Osteoblast (primary cell): ENCODE results near the gene FRMD8. TPM values are rescaled to one million over a fixed set of nuclear protein-coding genes. Genes with fewer than 3 reads are reported as not detected.

Experiments
- DNase-seq: peaks from one replicate; pipeline ENCODE4 v3.0.0; 2011; ENCODE audit warnings: low spot score, mixed read lengths; ENCODE audit not compliant: insufficient read length; ENCODE audit errors: missing footprints
- H2AFZ ChIP-seq: 2 replicates; pipeline ENCODE4 v1.6.0; 2011; ENCODE audit warnings: mild to moderate bottlenecking, low read length
- H3K27ac ChIP-seq: 2 replicates; pipeline ENCODE4 v1.5.1; 2011; ENCODE audit warnings: mild to moderate bottlenecking, low read depth, low read length, moderate library complexity
- H3K27me3 ChIP-seq: 2 replicates; pipeline ENCODE4 v1.6.0; 2012; ENCODE audit warnings: mild to moderate bottlenecking, control low read depth, inconsistent platforms, low read length, moderate library complexity; ENCODE audit not compliant: insufficient read depth
- H3K36me3 ChIP-seq: 2 replicates; pipeline ENCODE4 v1.5.1; 2011; ENCODE audit warnings: mild to moderate bottlenecking, low read length, control low read depth, moderate library complexity; ENCODE audit not compliant: insufficient read depth
- H3K4me1 ChIP-seq: 2 replicates; pipeline ENCODE4 v1.5.1; 2011; ENCODE audit warnings: mild to moderate bottlenecking, low read length, control low read depth, moderate library complexity; ENCODE audit not compliant: insufficient read depth
- H3K4me2 ChIP-seq: 2 replicates; pipeline ENCODE4 v1.6.0; 2011; ENCODE audit warnings: mild to moderate bottlenecking, low read length; ENCODE audit not compliant: insufficient read depth
- H3K4me3 ChIP-seq: fragments of 200-600 bp; sonication (generic); 3 replicates; pipeline ENCODE4 v1.5.1; 2012; ENCODE audit warnings: mild to moderate bottlenecking, low read length, inconsistent platforms; ENCODE audit not compliant: insufficient read depth
- H3K79me2 ChIP-seq: 2 replicates; pipeline ENCODE4 v1.6.0; 2012; ENCODE audit warnings: mild to moderate bottlenecking, low read length, control low read depth, inconsistent platforms; ENCODE audit not compliant: insufficient read depth
- H3K9me3 ChIP-seq: 2 replicates; pipeline ENCODE4 v1.5.1; 2011; ENCODE audit warnings: low read depth, low read length, control low read depth
- H4K20me1 ChIP-seq: 2 replicates; pipeline ENCODE4 v1.6.0; 2012; ENCODE audit warnings: mild to moderate bottlenecking, low read length, control low read depth; ENCODE audit not compliant: insufficient read depth
- total RNA-seq: library from RNA; depleted of rRNA; stranded (reverse); fragments of >200 nt; gene quantifications from 2 replicates; pipeline ENCODE4 v1.2.3, GENCODE V29; 2012
- TF ChIP-seq, protein P1 (sequence below): IDR thresholded peaks from 2 replicates; pipeline ENCODE4 v1.5.1; 2011; ENCODE audit warnings: mild to moderate bottlenecking, low read depth, low read length, moderate library complexity; ENCODE audit errors: extremely low read depth

The FRMD8 gene
- total RNA-seq, 1 donor: 78.2 TPM

DNA sequence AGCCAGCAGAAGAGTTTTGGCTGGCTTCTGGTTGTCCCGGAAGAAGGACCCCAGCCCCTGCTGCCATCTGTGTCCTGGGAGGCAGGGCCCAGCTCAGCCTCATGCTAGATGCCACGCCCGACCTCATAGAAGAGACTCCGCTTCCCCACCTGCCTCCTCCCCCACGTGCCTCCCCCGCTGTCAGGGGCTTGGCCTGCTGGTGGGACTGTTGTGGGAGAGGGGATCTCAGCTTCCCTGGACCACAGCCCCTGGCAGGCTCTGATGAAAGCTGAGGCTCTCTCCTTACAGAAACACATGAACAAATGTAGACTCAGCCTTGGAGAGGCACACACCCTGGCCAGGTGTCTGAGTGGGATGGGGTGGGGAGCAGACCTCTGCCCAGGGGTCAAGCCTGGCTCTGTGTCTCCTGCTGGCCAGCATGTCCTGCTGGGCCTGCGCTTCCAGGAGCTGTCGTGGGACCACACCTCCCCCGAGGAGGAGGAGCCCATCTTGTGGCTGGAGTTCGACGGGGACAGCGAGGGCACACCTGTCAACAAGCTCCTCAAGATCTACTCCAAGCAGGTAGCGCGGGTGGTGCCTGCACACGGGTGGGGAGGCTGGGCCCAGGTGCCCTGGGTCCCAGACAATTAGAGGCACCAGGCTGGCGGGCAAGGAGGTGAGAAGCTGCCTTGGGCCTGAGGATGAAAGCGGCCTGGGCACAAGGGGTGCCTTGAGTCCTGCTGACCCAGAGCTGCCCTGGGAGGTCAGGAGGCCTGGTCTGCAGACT, 14.1 kb downstream of the FRMD8 start:
- Histone ChIP-seq H3K79me2 (peaks cover 7% of the 10 kb centered on the region), H3K9me3 (no peaks in the 10 kb centered on the region), H3K4me3 (no peak overlapping the region), H3K36me3 (peaks cover 65% of the 10 kb centered on the region), H2AFZ (no peak overlapping the region), H3K27me3 (no peaks in the 10 kb centered on the region), H4K20me1 (peaks cover 3% of the 10 kb centered on the region), H3K4me1 (no peaks in the 10 kb centered on the region), H3K27ac (no peak overlapping the region), H3K4me2 (no peak overlapping the region)
- DNase-seq: peak; percentile 67
- TF ChIP-seq, protein P1, sequence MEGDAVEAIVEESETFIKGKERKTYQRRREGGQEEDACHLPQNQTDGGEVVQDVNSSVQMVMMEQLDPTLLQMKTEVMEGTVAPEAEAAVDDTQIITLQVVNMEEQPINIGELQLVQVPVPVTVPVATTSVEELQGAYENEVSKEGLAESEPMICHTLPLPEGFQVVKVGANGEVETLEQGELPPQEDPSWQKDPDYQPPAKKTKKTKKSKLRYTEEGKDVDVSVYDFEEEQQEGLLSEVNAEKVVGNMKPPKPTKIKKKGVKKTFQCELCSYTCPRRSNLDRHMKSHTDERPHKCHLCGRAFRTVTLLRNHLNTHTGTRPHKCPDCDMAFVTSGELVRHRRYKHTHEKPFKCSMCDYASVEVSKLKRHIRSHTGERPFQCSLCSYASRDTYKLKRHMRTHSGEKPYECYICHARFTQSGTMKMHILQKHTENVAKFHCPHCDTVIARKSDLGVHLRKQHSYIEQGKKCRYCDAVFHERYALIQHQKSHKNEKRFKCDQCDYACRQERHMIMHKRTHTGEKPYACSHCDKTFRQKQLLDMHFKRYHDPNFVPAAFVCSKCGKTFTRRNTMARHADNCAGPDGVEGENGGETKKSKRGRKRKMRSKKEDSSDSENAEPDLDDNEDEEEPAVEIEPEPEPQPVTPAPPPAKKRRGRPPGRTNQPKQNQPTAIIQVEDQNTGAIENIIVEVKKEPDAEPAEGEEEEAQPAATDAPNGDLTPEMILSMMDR: no peak

DNA sequence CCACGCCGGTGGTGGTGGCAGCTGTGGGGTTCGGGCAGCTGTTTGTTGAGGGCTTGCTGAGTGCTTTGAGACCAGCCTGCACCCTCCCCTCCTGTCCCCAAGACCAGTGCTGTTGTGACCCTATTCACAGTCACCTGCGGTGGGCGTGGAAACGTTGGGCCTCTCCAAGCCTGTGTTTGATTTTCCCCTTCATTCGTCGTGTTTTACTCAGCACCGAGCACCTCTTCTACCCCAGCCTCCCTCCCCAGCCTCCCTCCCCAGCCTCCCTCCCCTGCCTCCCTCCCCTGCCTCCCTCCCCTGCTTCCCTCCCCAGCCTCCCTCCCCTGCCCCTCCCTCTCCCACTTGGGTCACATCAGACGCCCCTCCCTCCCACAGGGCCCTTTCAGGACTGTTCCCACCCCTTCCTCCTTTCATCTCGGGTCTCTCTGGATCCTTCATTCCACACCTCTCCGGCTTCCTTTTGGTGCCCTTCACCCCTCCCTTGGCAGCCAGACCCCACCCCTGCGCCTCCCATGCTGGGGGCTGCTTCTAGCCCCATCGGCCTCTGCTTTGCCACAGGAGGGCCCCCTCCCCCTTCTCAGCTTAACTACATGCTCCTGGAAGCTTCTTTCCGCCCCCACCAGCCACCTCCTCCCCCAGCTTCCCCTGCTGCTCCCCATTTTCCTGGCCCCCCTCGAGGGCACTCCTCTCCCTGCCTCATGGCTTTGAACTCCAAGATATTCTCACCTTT, 14.8 kb downstream of the FRMD8 start:
- Histone ChIP-seq H3K9me3 (no peaks in the 10 kb centered on the region), H2AFZ (no peak overlapping the region), H3K27me3 (no peaks in the 10 kb centered on the region), H3K4me3 (no peak overlapping the region), H3K79me2 (peaks cover 7% of the 10 kb centered on the region), H4K20me1 (peaks cover 3% of the 10 kb centered on the region), H3K27ac (no peak overlapping the region), H3K4me1 (no peaks in the 10 kb centered on the region), H3K36me3 (peaks cover 59% of the 10 kb centered on the region), H3K4me2 (no peak overlapping the region)
- peak; percentile 80 for DNase-seq
- TF ChIP-seq, protein P1: no peak

DNA sequence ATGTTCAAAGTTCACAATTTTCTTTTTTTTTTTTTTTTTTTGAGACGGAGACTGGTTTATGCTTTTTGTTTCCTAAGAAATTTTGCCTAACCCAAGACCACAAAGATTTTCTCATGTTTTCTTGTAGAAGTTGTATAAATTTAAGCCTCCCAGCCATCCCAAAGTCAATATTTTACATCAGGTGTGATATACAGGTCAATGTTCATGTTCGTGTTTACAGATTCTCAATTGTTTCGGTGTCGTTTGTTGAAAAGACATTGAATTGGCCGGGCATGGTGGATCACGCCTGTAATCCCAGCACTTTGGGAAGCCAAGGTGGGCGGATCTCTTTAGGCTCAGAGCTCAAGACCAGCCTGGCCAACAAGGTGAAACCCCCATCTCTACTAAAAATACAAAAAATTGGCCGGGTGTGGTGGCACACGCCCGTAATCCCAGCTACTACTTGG, 15.4 kb downstream of the FRMD8 start:
- H3K27ac ChIP-seq: no peak overlapping the region
- no peaks in the 10 kb centered on the region for H3K4me1 ChIP-seq
- peaks cover 59% of the 10 kb centered on the region for H3K36me3 ChIP-seq
- H3K79me2 ChIP-seq: peaks cover 7% of the 10 kb centered on the region
- H3K27me3 ChIP-seq: no peaks in the 10 kb centered on the region
- H3K9me3 ChIP-seq: no peaks in the 10 kb centered on the region
- H4K20me1 ChIP-seq: peaks cover 3% of the 10 kb centered on the region
- H3K4me2 ChIP-seq: no peak overlapping the region
- H2AFZ ChIP-seq: no peak overlapping the region
- H3K4me3 ChIP-seq: no peak overlapping the region
- TF ChIP-seq, protein P1: no peak
- peak; percentile 50 for DNase-seq

DNA sequence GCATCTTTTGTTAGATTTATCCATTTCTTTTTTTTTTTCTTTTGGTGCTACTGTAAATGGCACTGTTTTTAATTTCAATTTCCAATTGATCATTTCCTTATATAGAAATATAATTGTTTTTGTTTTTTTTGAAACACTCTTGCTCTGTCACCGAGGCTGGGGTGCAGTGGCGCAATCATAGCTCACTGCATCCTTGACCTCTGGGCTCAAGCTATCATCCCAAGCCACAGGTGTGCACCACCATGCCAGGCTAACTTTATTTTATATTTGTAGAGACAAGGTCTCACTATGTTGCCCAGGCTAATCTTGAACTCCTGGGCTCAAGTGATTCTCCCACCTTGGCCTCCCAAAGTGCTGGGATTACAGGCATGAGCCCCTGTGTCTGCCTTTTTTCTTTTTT, 16.4 kb downstream of the FRMD8 start:
- no peaks in the 10 kb centered on the region for H3K27me3 ChIP-seq
- DNase-seq: no peak
- H3K27ac ChIP-seq: no peak overlapping the region
- H3K79me2 ChIP-seq: peaks cover 3% of the 10 kb centered on the region
- no peaks in the 10 kb centered on the region for H3K9me3 ChIP-seq
- peaks cover 3% of the 10 kb centered on the region for H4K20me1 ChIP-seq
- H3K4me3 ChIP-seq: no peak overlapping the region
- TF ChIP-seq, protein P1: no peak
- H3K36me3 ChIP-seq: peaks cover 53% of the 10 kb centered on the region
- no peaks in the 10 kb centered on the region for H3K4me1 ChIP-seq
- no peak overlapping the region for H3K4me2 ChIP-seq
- no peak overlapping the region for H2AFZ ChIP-seq
